Osteoblast (primary cell): ENCODE data around the gene GRIN2A. TPM values are rescaled to one million over a fixed set of nuclear protein-coding genes. Genes with fewer than 3 reads are reported as not detected.

Experiments used
- DNase-seq: peaks from one replicate; pipeline ENCODE4 v3.0.0; 2011; ENCODE audit warnings: low spot score, mixed read lengths; ENCODE audit not compliant: insufficient read length; ENCODE audit errors: missing footprints
- H2AFZ ChIP-seq: 2 replicates; pipeline ENCODE4 v1.6.0; 2011; ENCODE audit warnings: mild to moderate bottlenecking, low read length
- H3K27ac ChIP-seq: 2 replicates; pipeline ENCODE4 v1.5.1; 2011; ENCODE audit warnings: mild to moderate bottlenecking, low read depth, low read length, moderate library complexity
- H3K27me3 ChIP-seq: 2 replicates; pipeline ENCODE4 v1.6.0; 2012; ENCODE audit warnings: mild to moderate bottlenecking, control low read depth, inconsistent platforms, low read length, moderate library complexity; ENCODE audit not compliant: insufficient read depth
- H3K36me3 ChIP-seq: 2 replicates; pipeline ENCODE4 v1.5.1; 2011; ENCODE audit warnings: mild to moderate bottlenecking, low read length, control low read depth, moderate library complexity; ENCODE audit not compliant: insufficient read depth
- H3K4me1 ChIP-seq: 2 replicates; pipeline ENCODE4 v1.5.1; 2011; ENCODE audit warnings: mild to moderate bottlenecking, low read length, control low read depth, moderate library complexity; ENCODE audit not compliant: insufficient read depth
- H3K4me2 ChIP-seq: 2 replicates; pipeline ENCODE4 v1.6.0; 2011; ENCODE audit warnings: mild to moderate bottlenecking, low read length; ENCODE audit not compliant: insufficient read depth
- H3K4me3 ChIP-seq: fragments of 200-600 bp; sonication (generic); 3 replicates; pipeline ENCODE4 v1.5.1; 2012; ENCODE audit warnings: mild to moderate bottlenecking, low read length, inconsistent platforms; ENCODE audit not compliant: insufficient read depth
- H3K79me2 ChIP-seq: 2 replicates; pipeline ENCODE4 v1.6.0; 2012; ENCODE audit warnings: mild to moderate bottlenecking, low read length, control low read depth, inconsistent platforms; ENCODE audit not compliant: insufficient read depth
- H3K9me3 ChIP-seq: 2 replicates; pipeline ENCODE4 v1.5.1; 2011; ENCODE audit warnings: low read depth, low read length, control low read depth
- H4K20me1 ChIP-seq: 2 replicates; pipeline ENCODE4 v1.6.0; 2012; ENCODE audit warnings: mild to moderate bottlenecking, low read length, control low read depth; ENCODE audit not compliant: insufficient read depth
- CTCF ChIP-seq: IDR thresholded peaks from 2 replicates; pipeline ENCODE4 v1.5.1; 2011; ENCODE audit warnings: mild to moderate bottlenecking, low read depth, low read length, moderate library complexity; ENCODE audit errors: extremely low read depth
- total RNA-seq: library from RNA; depleted of rRNA; stranded (reverse); fragments of >200 nt; gene quantifications from 2 replicates; pipeline ENCODE4 v1.2.3, GENCODE V29; 2012

Gene GRIN2A
- total RNA-seq, 1 donor = 0.72 TPM

DNA sequence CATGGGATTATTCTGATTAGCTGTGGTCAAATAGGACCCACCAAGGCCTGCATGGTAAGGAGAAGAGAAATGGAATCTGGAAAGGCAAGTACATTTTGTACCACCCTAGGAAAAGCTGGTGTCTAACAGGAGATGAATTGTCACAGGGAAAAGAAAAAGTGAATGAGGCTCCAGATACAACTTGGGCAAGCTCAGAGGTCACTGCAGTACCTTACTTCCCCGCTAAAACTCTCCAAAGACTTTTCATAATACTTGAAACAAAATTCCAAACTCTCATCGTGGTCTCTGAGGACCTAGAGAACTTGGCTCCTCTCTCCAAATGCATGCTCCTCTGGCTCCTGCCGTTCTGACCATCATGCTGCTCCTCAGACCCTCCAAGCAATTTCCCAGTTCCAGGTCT is 262.8 kb downstream of the GRIN2A start:
- TF ChIP-seq CTCF = no peak
- Histone ChIP-seq H3K36me3 (no peaks in the 10 kb centered on the region), H2AFZ (no peak overlapping the region)

DNA sequence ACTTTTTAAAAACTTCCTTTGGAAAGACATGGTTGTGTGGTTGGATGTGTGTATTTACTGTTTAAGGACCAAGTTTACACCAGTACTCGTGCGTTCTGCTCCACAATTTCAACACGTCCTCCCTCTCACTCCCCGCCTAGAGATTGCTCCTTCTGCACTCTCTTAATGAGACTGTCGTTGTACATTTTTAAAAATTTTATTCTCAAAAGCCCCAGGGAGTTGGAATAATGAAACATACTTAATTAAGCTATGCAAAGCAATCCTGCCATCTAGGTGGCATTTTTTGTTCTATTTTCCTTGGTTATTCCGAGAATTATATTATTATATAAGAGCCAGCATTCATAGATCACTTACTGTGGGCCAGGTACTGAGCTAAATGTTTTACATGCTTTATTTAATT is 264.5 kb downstream of the GRIN2A start:
- no peak for TF ChIP-seq CTCF
- Histone ChIP-seq H2AFZ (no peak overlapping the region), H3K27ac (no peak overlapping the region), H3K9me3 (no peaks in the 10 kb centered on the region), H3K4me1 (no peaks in the 10 kb centered on the region), H3K4me2 (no peak overlapping the region), H3K4me3 (no peak overlapping the region), H4K20me1 (no peaks in the 10 kb centered on the region), H3K79me2 (no peaks in the 10 kb centered on the region), H3K27me3 (no peaks in the 10 kb centered on the region), H3K36me3 (no peaks in the 10 kb centered on the region)
- no peak for DNase-seq

More for the DNA sequence above, 262.8 kb downstream of the GRIN2A start:
- Histone ChIP-seq H3K4me3 (no peak overlapping the region), H3K27me3 (no peaks in the 10 kb centered on the region), H3K79me2 (no peaks in the 10 kb centered on the region), H3K9me3 (no peaks in the 10 kb centered on the region), H3K4me2 (no peak overlapping the region), H3K4me1 (no peaks in the 10 kb centered on the region), H3K27ac (no peak overlapping the region), H4K20me1 (no peaks in the 10 kb centered on the region)
- DNase-seq = no peak

DNA sequence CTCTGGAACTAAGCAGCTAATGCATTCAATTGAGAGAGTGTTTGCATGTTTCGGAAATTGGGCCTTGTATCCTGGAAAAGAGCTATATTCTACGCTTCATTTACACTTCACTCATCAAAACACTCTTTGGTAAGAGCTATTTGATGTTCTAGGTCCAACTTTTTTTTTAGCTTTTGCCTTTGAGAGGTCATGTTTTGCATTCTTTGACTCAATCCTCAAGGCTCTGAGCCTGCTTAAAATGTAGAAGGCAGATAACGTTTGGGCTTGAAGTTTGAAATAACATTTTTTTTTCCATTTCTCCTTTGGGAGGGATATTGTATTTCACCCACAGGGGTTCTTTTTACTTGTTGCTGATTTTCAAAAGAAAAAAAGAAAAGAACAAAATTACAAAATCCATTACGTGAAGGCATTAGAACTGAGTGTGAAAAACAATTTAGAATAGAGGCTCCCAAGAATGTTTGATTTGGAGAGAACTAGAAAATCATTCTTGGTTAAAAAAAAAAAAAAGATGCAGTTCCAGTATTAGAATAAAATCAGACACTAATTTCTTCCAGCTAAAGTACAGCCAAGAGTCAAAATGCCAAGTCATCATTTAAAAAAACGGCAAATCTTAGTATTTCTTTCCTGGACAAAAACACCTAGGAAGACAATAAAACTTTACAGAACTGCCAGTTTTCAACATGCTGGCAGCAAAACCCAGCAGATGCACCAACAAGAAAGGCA is 268.5 kb downstream of the GRIN2A start:
- Histone ChIP-seq H3K27ac (no peak overlapping the region), H3K36me3 (no peaks in the 10 kb centered on the region), H3K9me3 (no peaks in the 10 kb centered on the region), H3K4me1 (no peaks in the 10 kb centered on the region), H2AFZ (no peak overlapping the region), H3K4me2 (no peak overlapping the region), H3K4me3 (no peak overlapping the region), H3K79me2 (no peaks in the 10 kb centered on the region), H4K20me1 (no peaks in the 10 kb centered on the region), H3K27me3 (no peaks in the 10 kb centered on the region)
- no peak for TF ChIP-seq CTCF
- DNase-seq = no peak

GRCh38 chr16:9911989-9912388 is 270.2 kb downstream of the GRIN2A start:
- H3K4me1 ChIP-seq = no peaks in the 10 kb centered on the region
- TF ChIP-seq CTCF = no peak
- DNase-seq = no peak
- no peaks in the 10 kb centered on the region for H4K20me1 ChIP-seq
- no peaks in the 10 kb centered on the region for H3K9me3 ChIP-seq
- H3K27me3 ChIP-seq = no peaks in the 10 kb centered on the region
- H3K27ac ChIP-seq = no peak overlapping the region
- no peaks in the 10 kb centered on the region for H3K36me3 ChIP-seq
- no peak overlapping the region for H3K4me2 ChIP-seq
- no peak overlapping the region for H3K4me3 ChIP-seq
- H3K79me2 ChIP-seq = no peaks in the 10 kb centered on the region
- H2AFZ ChIP-seq = no peak overlapping the region
